ENCODE measurements around the gene LACTB. TPM values are rescaled to one million over a fixed set of nuclear protein-coding genes. Genes with fewer than 3 reads are reported as not detected.

The LACTB gene
- total and polyA plus RNA-seq, 12 donors, result 11.6 to 32.2 (median 24.3) TPM

DNA sequence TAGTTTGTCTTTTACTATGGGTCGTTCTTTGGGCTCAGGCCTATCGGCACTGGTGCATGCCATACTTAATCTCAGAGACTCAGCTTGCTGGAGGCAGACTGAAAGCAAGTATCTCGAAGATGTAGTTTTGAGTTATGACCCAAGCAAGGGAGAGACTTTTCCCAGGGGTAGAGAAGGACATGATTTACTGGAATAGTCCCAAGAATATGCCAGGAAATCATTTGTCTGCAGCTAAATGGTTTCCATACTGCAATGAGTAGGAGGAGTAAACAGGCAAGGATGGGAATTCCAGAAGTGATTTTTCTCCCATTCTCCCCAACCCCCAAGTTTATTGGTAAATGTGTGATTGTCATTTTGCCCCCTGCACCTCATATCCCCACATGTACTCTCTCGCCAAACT is 35.4 kb upstream of the LACTB start:
- intact Hi-C loops (cut with DNase I), result no loop called here
- no peak for DNase-seq
- TF ChIP-seq, protein P1, sequence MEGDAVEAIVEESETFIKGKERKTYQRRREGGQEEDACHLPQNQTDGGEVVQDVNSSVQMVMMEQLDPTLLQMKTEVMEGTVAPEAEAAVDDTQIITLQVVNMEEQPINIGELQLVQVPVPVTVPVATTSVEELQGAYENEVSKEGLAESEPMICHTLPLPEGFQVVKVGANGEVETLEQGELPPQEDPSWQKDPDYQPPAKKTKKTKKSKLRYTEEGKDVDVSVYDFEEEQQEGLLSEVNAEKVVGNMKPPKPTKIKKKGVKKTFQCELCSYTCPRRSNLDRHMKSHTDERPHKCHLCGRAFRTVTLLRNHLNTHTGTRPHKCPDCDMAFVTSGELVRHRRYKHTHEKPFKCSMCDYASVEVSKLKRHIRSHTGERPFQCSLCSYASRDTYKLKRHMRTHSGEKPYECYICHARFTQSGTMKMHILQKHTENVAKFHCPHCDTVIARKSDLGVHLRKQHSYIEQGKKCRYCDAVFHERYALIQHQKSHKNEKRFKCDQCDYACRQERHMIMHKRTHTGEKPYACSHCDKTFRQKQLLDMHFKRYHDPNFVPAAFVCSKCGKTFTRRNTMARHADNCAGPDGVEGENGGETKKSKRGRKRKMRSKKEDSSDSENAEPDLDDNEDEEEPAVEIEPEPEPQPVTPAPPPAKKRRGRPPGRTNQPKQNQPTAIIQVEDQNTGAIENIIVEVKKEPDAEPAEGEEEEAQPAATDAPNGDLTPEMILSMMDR (IDR thresholded peaks at IDR 0.05), result no peak
- ATAC-seq, result no peak
- Histone ChIP-seq H3K9me3 (no peaks in the 10 kb centered on the region), H3K27ac (no peak overlapping the region), H3K4me3 (no peak overlapping the region), H3K27me3 (no peaks in the 10 kb centered on the region), H3K36me3 (no peaks in the 10 kb centered on the region), H3K4me1 (peaks cover 8 to 50% (median 24%) of the 10 kb centered on the region in 9 donors)
- 59 to 61% methylated on average over 4 of the region's 4 CpGs for WGBS, 2 donors

- no peaks in the 10 kb centered on the region for H3K27me3 ChIP-seq
- no peaks in the 10 kb centered on the region for H3K36me3 ChIP-seq
- peaks cover 8 to 50% (median 24%) of the 10 kb centered on the region in 9 donors for H3K4me1 ChIP-seq
- H3K4me3 ChIP-seq, result no peak overlapping the region
- H3K9me3 ChIP-seq, result no peaks in the 10 kb centered on the region
- 56 to 70% methylated on average over 5 of the region's 5 CpGs for WGBS, 2 donors
- intact Hi-C loops (cut with DNase I), result no loop called here
- no peak overlapping the region for H3K27ac ChIP-seq
- ATAC-seq (no peak), DNase-seq (no peak)
- TF ChIP-seq, protein P1 (IDR thresholded peaks at IDR 0.05), result no peak
Measured at GRCh38 chr15:63086947-63087346, 34.7 kb upstream of the LACTB start.

DNA sequence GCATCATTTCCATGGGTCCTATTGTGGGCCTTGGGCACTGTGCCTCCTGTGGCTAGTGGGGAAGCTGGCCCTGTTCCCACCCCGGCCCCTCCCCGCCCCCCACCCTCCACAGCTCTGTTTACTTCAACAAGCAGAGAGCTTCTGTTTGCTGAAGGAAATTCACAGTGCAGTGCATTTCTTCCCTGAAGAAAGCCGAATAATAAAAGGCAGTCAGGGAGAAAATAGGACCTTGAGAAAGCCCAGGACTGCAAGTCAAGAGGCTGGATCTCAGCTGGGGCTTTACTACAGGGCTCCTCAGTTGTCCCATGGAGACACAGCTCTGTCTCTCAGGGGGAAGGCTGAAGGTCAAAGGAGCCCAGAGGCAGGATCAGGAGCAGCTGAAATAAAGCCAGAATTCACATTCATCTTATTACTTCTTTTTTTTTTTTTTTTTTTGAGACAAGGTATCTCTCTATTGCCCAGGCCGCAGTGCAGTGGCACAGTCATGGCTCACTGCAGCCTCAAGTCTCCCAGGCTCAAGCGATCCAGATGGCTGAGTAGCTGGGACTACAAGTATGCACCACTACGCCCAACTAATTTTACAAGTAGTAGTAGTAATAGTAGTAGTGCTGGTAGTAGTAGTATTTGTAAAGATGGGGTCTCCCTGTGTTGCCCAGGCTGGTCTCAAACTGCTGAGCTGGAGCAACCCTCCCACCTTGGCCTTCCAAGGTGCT is 33.0 kb upstream of the LACTB start:
- Histone ChIP-seq H3K9me3 (no peaks in the 10 kb centered on the region), H3K4me3 (no peak overlapping the region), H3K36me3 (no peaks in the 10 kb centered on the region), H3K27ac (peak overlapping the region in 9 of 10 donors; percentile 7 to 65 (median 34)), H3K27me3 (no peaks in the 10 kb centered on the region), H3K4me1 (peaks cover 8 to 39% (median 26%) of the 10 kb centered on the region in 9 donors)
- ATAC-seq, result peak in 1 of 8 donors; percentile 28
- WGBS, 2 donors, result 67 to 71% methylated on average over 6 of the region's 6 CpGs
- no peak for DNase-seq
- intact Hi-C loops (cut with DNase I), result loop anchor here in 1 of 10 donors (2.0 kb wide), 1 partner anchor 40 kb away; no protein-coding TSS in a partner anchor
- TF ChIP-seq, protein P1 (IDR thresholded peaks at IDR 0.05), result no peak

DNA sequence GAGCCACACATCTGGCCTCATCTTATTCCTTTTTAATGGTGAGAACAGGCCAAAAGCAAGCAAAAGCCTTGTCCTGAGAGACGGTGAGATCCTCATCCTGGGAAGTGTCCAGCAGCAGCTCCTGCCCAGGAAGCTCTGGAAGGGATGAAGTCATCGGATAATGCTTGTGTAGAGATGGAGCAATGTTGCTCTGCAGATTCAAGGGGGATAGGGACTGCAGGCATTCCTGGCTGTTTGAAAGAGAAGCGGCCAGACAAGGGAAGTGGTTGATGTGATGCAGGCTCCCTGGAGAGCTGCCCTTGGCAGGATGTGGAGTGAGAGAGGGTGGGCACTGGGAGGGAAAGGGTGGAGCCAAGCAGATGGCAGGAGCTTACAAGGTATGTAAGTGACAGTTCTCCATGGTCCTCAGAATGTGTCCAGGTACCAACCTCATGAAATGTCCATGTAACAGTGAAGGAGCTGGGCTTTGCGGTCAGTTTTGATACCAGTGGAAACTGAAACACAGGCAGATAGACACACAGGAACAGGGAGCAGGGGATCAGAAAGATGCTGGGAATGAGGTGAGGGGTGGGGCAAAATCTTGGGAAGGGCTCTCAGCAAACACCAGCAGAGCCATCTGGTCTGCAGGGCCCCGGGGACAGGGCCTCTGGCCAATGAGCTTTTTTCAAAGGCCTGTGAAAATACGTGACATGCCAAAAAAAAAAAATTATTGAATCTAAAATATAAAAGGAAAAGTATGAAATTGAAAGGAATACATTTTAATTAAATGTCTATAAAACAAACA is 32.2 kb upstream of the LACTB start:
- Histone ChIP-seq H3K27me3 (no peaks in the 10 kb centered on the region), H3K36me3 (no peaks in the 10 kb centered on the region), H3K4me3 (no peak overlapping the region), H3K9me3 (no peaks in the 10 kb centered on the region), H3K27ac (peak overlapping the region in 9 of 10 donors; percentile 7 to 65 (median 33)), H3K4me1 (peaks cover 8 to 41% (median 33%) of the 10 kb centered on the region in 9 donors)
- peak; percentile 57 to 58 for DNase-seq
- peak; percentile 37 to 70 (median 58) for ATAC-seq
- TF ChIP-seq, protein P1 (IDR thresholded peaks at IDR 0.05), result no peak
- 28 to 30% methylated on average over 6 of the region's 6 CpGs for WGBS, 2 donors
- intact Hi-C loops (cut with DNase I), result loop anchor here in 8 of 10 donors (2.0 to 10.0 kb wide), 6 partner anchors 41 to 307 kb away; no protein-coding TSS in a partner anchor
